CD4-positive, alpha-beta T cell treated with Interleukin-17A for 1 hour (primary cell): Measurements from ENCODE around the gene TMEM151A.
"Not testable (repeated sequence)": the region's sequence is repeated elsewhere in the genome, so short reads cannot be mapped to it uniquely, and the experiment has no call there.

Experiments used
- DNase-seq: peaks from one replicate; pipeline ENCODE4 v3.0.0-alpha.2; 2020

TMEM151A gene

GRCh38 chr11:66267379-66268243, 24.1 kb upstream of the TMEM151A start:
- DNase-seq, result peak; percentile 90

- DNase-seq, result peak; percentile 100
These were observed 23.3 kb upstream of the TMEM151A start, which contains the start of gene RAB1B for GRCh38 chr11:66268244-66268951. Gene RAB1B (plus strand): TSS chr11:66268639. CDS start chr11:66268680, 41 bp downstream.

GRCh38 chr11:66268952-66269905, 22.5 kb upstream of the TMEM151A start:
- peak; percentile 36 for DNase-seq

GRCh38 chr11:66271816-66272215, 19.9 kb upstream of the TMEM151A start:
- no peak for DNase-seq

- DNase-seq, result peak; percentile 63
These were observed 19.1 kb upstream of the TMEM151A start for GRCh38 chr11:66272596-66272995.

GRCh38 chr11:66274219-66274618, 17.5 kb upstream of the TMEM151A start:
- no peak for DNase-seq

GRCh38 chr11:66275396-66275795, 16.3 kb upstream of the TMEM151A start:
- DNase-seq, result no peak

- no peak for DNase-seq
These were observed 15.6 kb upstream of the TMEM151A start for GRCh38 chr11:66275984-66276612.

GRCh38 chr11:66276619-66277018, 15.1 kb upstream of the TMEM151A start:
- DNase-seq, result not testable (repeated sequence)

- DNase-seq, result not testable (repeated sequence)
These were observed 14.6 kb upstream of the TMEM151A start for GRCh38 chr11:66277064-66277463.

- peak; percentile 53 for DNase-seq
These were observed 14.0 kb upstream of the TMEM151A start, which contains the start of gene CNIH2 for GRCh38 chr11:66277471-66278362. Gene CNIH2 (plus strand): TSS chr11:66278175. CDS start chr11:66278457, 282 bp downstream.

GRCh38 chr11:66278363-66279091, 13.2 kb upstream of the TMEM151A start:
- peak; percentile 72 for DNase-seq

- no peak for DNase-seq
These were observed 12.5 kb upstream of the TMEM151A start for GRCh38 chr11:66279092-66279734.

- no peak for DNase-seq
These were observed 11.3 kb upstream of the TMEM151A start for GRCh38 chr11:66280428-66280827.

- no peak for DNase-seq
These were observed 10.7 kb upstream of the TMEM151A start for GRCh38 chr11:66281001-66281400.

GRCh38 chr11:66281776-66282467, 9.8 kb upstream of the TMEM151A start:
- no peak for DNase-seq

GRCh38 chr11:66282468-66283455, 8.9 kb upstream of the TMEM151A start:
- peak; percentile 98 for DNase-seq
